HepG2 (cell line): ENCODE results near the gene IL17RC. TPM values are rescaled to one million over a fixed set of nuclear protein-coding genes. Genes with fewer than 3 reads are reported as not detected.

ENCODE experiments used
- AGO2 ChIP-seq: fragments of 200-400 bp; formaldehyde crosslinking; optimal IDR thresholded peaks from 2 replicates; pipeline ENCODE3; 2017; ENCODE audit warnings: mild to moderate bottlenecking, low read depth, low read length, moderate library complexity
- ARNT ChIP-seq: fragments of 450-650 bp; IDR thresholded peaks from 2 replicates; pipeline ENCODE4 v1.6.1; 2017
- CAMTA2 ChIP-seq: sonication (generic); formaldehyde crosslinking; IDR thresholded peaks from 2 replicates; pipeline ENCODE4 v1.4.0; 2020; ENCODE audit warnings: mild to moderate bottlenecking, missing genetic modification reagents, borderline replicate concordance
- JUNB ChIP-seq: sonication (generic); formaldehyde crosslinking; IDR thresholded peaks from 2 replicates; pipeline ENCODE4 v1.8.0; 2022; ENCODE audit warnings: missing genetic modification reagents, mild to moderate bottlenecking, borderline replicate concordance
- NFIB ChIP-seq: sonication (generic); formaldehyde crosslinking; IDR thresholded peaks from 2 replicates; pipeline ENCODE4 v1.9.0; 2021; ENCODE audit warnings: missing genetic modification reagents, mild to moderate bottlenecking, borderline replicate concordance
- RFX3 ChIP-seq: IDR thresholded peaks from 2 replicates; pipeline ENCODE4 v1.6.1; 2016; ENCODE audit warnings: missing biosample characterization, missing genetic modification reagents
- ZFY ChIP-seq: sonication (generic); formaldehyde crosslinking; IDR thresholded peaks from 2 replicates; pipeline ENCODE4 v1.4.0; 2020; ENCODE audit warnings: missing genetic modification reagents
- ZNF143 ChIP-seq: sonication (generic); formaldehyde crosslinking; IDR thresholded peaks from 2 replicates; pipeline ENCODE4 v1.4.0; 2020; ENCODE audit warnings: missing genetic modification reagents
- ZNF33A ChIP-seq: sonication (generic); formaldehyde crosslinking; IDR thresholded peaks from 2 replicates; pipeline ENCODE4 v1.5.1; 2020; ENCODE audit warnings: missing genetic modification reagents, mild to moderate bottlenecking, moderate library complexity, borderline replicate concordance
- ZNF468 ChIP-seq: sonication (generic); formaldehyde crosslinking; IDR thresholded peaks from 2 replicates; pipeline ENCODE4 v1.8.0; 2022; ENCODE audit warnings: mild to moderate bottlenecking, moderate library complexity, missing genetic modification reagents
- ZNF484 ChIP-seq: sonication (generic); formaldehyde crosslinking; IDR thresholded peaks from 2 replicates; pipeline ENCODE4 v1.5.1; 2020; ENCODE audit warnings: mild to moderate bottlenecking, low read depth, missing genetic modification reagents, borderline replicate concordance
- ZNF720 ChIP-seq: sonication (generic); formaldehyde crosslinking; IDR thresholded peaks from 2 replicates; pipeline ENCODE4 v1.4.0; 2020; ENCODE audit warnings: missing genetic modification reagents
- ZNF782 ChIP-seq: sonication (generic); formaldehyde crosslinking; IDR thresholded peaks from 2 replicates; pipeline ENCODE4 v1.4.0; 2020; ENCODE audit warnings: missing genetic modification reagents, mild to moderate bottlenecking, borderline replicate concordance
- polyA plus RNA-seq, 8 experiments: library from polyadenylated mRNA; depleted of rRNA in 3 of 8; stranded (reverse) in 7 of 8; unstranded in 1 of 8; fragments of >200 nt; fragmentation: Illumina TruSeq in 4 of 8; extraction: Trizol in 4 of 8; gene quantifications; 2 replicates each; pipeline versions ENCODE4 v1.2.1 to v1.2.3, GENCODE V29; 2011 to 2016; ENCODE audit warnings: low read depth in 4 of 8, missing spikeins in 1 of 8, mixed read lengths in 1 of 8; ENCODE audit not compliant: insufficient read depth in 1 of 8
- total RNA-seq, 5 experiments: library from RNA; depleted of rRNA; stranded (reverse); fragments of >200 nt; fragmentation: Illumina TruSeq; extraction: Trizol; gene quantifications; 2 replicates each; pipeline ENCODE4 v1.2.3, GENCODE V29; 2016; ENCODE audit warnings: low read depth in 1 of 5
- TF ChIP-seq, protein P1 (sequence below): sonication (generic); formaldehyde crosslinking; IDR thresholded peaks from 2 replicates; pipeline ENCODE4 v1.9.0; 2021; ENCODE audit warnings: mild to moderate bottlenecking, missing genetic modification reagents
- TF ChIP-seq, protein P2 (sequence below): sonication (generic); formaldehyde crosslinking; conservative IDR thresholded peaks from 2 replicates; pipeline ENCODE4 v1.4.0; 2020; ENCODE audit warnings: missing genetic modification reagents
- TF ChIP-seq, protein P3 (sequence below): sonication (generic); formaldehyde crosslinking; IDR thresholded peaks from 2 replicates; pipeline ENCODE4 v1.4.0; 2020; ENCODE audit warnings: missing genetic modification reagents, mild to moderate bottlenecking, borderline replicate concordance
- TF ChIP-seq, protein P4 (sequence below): sonication (generic); formaldehyde crosslinking; IDR thresholded peaks from 2 replicates; pipeline ENCODE4 v1.5.0; 2020; ENCODE audit warnings: missing genetic modification reagents

The IL17RC gene
- total and polyA plus RNA-seq, 2 of the 13 experiments (the other 11 are each of a cell fraction or from before 2014, with no cell fraction given): 20.7 to 24.0 TPM

DNA sequence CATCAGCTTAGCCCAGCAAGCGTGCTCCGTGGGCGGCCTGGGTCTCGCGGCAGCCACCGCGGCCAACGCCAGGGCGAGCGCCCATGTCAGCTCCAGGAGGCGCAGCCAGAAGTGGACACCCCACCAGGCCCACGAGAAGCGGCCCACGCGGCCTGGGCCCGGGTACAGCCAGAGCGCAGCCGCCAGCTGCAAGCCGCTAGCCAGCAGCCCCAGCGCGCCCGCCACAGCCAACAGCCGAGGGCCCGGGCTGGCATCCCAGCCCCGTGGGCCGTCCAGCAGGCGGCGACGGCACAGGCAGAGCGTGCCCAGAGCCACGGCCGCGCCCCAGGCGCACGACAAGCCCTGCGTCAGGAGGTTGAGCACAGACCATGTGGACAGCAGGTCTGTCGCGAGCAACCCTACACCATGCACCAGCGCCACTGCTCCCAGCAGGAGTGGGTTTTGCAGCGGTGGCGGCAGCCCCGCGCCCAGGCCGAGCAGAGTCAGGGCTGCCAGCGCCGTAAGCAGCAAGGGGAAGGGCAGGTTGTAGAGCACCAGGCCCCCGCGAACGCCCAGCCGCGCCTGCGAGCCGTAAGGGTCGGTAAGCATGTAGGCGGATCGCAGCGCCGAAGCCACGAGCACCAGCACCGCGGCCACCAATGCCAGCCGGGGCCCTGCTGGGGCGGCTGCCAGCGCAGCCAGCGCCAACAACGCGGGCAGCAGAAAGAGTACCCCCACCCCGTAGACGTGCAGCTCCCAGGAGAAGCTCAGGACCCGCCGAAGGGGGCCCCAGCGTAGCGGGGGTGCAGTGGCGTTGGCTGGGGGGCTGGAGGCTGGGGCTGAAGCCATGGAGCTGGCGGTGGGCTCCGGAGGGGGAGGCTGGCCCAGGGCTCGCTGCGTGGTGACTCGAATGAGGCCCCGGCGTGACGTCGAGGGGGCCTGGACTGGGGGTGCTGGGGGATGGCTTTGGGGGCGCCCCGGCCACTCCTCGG lies 30.4 kb downstream of the IL17RC start (continued):
- TF ChIP-seq, protein P1, sequence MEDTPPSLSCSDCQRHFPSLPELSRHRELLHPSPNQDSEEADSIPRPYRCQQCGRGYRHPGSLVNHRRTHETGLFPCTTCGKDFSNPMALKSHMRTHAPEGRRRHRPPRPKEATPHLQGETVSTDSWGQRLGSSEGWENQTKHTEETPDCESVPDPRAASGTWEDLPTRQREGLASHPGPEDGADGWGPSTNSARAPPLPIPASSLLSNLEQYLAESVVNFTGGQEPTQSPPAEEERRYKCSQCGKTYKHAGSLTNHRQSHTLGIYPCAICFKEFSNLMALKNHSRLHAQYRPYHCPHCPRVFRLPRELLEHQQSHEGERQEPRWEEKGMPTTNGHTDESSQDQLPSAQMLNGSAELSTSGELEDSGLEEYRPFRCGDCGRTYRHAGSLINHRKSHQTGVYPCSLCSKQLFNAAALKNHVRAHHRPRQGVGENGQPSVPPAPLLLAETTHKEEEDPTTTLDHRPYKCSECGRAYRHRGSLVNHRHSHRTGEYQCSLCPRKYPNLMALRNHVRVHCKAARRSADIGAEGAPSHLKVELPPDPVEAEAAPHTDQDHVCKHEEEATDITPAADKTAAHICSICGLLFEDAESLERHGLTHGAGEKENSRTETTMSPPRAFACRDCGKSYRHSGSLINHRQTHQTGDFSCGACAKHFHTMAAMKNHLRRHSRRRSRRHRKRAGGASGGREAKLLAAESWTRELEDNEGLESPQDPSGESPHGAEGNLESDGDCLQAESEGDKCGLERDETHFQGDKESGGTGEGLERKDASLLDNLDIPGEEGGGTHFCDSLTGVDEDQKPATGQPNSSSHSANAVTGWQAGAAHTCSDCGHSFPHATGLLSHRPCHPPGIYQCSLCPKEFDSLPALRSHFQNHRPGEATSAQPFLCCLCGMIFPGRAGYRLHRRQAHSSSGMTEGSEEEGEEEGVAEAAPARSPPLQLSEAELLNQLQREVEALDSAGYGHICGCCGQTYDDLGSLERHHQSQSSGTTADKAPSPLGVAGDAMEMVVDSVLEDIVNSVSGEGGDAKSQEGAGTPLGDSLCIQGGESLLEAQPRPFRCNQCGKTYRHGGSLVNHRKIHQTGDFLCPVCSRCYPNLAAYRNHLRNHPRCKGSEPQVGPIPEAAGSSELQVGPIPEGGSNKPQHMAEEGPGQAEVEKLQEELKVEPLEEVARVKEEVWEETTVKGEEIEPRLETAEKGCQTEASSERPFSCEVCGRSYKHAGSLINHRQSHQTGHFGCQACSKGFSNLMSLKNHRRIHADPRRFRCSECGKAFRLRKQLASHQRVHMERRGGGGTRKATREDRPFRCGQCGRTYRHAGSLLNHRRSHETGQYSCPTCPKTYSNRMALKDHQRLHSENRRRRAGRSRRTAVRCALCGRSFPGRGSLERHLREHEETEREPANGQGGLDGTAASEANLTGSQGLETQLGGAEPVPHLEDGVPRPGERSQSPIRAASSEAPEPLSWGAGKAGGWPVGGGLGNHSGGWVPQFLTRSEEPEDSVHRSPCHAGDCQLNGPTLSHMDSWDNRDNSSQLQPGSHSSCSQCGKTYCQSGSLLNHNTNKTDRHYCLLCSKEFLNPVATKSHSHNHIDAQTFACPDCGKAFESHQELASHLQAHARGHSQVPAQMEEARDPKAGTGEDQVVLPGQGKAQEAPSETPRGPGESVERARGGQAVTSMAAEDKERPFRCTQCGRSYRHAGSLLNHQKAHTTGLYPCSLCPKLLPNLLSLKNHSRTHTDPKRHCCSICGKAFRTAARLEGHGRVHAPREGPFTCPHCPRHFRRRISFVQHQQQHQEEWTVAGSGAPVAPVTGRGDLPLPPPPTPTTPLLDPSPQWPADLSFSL (CRISPR knock-in tag): no peak; the same call in 1 of the 2 replicates
- TF ChIP-seq RFX3 (CRISPR knock-in tag) (no peak), NFIB (CRISPR knock-in tag) (no peak), ZNF143 (CRISPR knock-in tag) (peak; percentile 60; the same call in 1 of the 2 replicates), JUNB (CRISPR knock-in tag) (no peak), CAMTA2 (CRISPR knock-in tag) (0 out of 2 replicates have a peak, but pooled peaks have one; percentile 92), ZNF720 (CRISPR knock-in tag) (no peak), ZNF468 (CRISPR knock-in tag) (no peak), ZNF782 (CRISPR knock-in tag) (peak; percentile 95), AGO2 (peak; percentile 54), ARNT (no peak), ZFY (CRISPR knock-in tag) (peak; percentile 82), ZNF484 (CRISPR knock-in tag) (0 out of 2 replicates have a peak, but pooled peaks have one; percentile 47), ZNF33A (CRISPR knock-in tag) (no peak)
- TF ChIP-seq, protein P2, sequence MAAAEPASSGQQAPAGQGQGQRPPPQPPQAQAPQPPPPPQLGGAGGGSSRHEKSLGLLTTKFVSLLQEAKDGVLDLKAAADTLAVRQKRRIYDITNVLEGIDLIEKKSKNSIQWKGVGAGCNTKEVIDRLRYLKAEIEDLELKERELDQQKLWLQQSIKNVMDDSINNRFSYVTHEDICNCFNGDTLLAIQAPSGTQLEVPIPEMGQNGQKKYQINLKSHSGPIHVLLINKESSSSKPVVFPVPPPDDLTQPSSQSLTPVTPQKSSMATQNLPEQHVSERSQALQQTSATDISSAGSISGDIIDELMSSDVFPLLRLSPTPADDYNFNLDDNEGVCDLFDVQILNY (CRISPR knock-in tag): no peak
- TF ChIP-seq, protein P3, sequence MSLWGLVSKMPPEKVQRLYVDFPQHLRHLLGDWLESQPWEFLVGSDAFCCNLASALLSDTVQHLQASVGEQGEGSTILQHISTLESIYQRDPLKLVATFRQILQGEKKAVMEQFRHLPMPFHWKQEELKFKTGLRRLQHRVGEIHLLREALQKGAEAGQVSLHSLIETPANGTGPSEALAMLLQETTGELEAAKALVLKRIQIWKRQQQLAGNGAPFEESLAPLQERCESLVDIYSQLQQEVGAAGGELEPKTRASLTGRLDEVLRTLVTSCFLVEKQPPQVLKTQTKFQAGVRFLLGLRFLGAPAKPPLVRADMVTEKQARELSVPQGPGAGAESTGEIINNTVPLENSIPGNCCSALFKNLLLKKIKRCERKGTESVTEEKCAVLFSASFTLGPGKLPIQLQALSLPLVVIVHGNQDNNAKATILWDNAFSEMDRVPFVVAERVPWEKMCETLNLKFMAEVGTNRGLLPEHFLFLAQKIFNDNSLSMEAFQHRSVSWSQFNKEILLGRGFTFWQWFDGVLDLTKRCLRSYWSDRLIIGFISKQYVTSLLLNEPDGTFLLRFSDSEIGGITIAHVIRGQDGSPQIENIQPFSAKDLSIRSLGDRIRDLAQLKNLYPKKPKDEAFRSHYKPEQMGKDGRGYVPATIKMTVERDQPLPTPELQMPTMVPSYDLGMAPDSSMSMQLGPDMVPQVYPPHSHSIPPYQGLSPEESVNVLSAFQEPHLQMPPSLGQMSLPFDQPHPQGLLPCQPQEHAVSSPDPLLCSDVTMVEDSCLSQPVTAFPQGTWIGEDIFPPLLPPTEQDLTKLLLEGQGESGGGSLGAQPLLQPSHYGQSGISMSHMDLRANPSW (CRISPR knock-in tag): no peak; the same call in 1 of the 2 replicates
- TF ChIP-seq, protein P4, sequence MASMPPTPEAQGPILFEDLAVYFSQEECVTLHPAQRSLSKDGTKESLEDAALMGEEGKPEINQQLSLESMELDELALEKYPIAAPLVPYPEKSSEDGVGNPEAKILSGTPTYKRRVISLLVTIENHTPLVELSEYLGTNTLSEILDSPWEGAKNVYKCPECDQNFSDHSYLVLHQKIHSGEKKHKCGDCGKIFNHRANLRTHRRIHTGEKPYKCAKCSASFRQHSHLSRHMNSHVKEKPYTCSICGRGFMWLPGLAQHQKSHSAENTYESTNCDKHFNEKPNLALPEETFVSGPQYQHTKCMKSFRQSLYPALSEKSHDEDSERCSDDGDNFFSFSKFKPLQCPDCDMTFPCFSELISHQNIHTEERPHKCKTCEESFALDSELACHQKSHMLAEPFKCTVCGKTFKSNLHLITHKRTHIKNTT (CRISPR knock-in tag): no peak; the same call in 1 of the 2 replicates
